ENCODE measurements around the gene TSN.

Gene TSN

GRCh38 chr2:121746071-121746578, 9.3 kb upstream of the TSN start:
- DNase-seq: no peak

GRCh38 chr2:121748202-121748601, 7.2 kb upstream of the TSN start:
- peak; percentile 62 for DNase-seq

GRCh38 chr2:121754851-121755236, 607 bp upstream of the TSN start:
- no peak for DNase-seq

- no peak for DNase-seq
Measured at GRCh38 chr2:121764681-121765228, 9.3 kb downstream of the TSN start.

GRCh38 chr2:121766624-121767023, 11.2 kb downstream of the TSN start:
- no peak for DNase-seq

- no peak for DNase-seq
Measured at GRCh38 chr2:121768143-121768755, 12.8 kb downstream of the TSN start.

GRCh38 chr2:121771976-121772742, 16.7 kb downstream of the TSN start:
- no peak for DNase-seq

GRCh38 chr2:121774235-121774634, 18.8 kb downstream of the TSN start:
- no peak for DNase-seq

- no peak for DNase-seq
Measured at GRCh38 chr2:121776361-121776760, 20.9 kb downstream of the TSN start.

- DNase-seq: no peak
Measured at GRCh38 chr2:121776885-121777698, 21.6 kb downstream of the TSN start.

GRCh38 chr2:121777699-121778058, 22.2 kb downstream of the TSN start:
- DNase-seq: peak; percentile 56

GRCh38 chr2:121778741-121779487, 23.5 kb downstream of the TSN start:
- no peak for DNase-seq

- no peak for DNase-seq
Measured at GRCh38 chr2:121783180-121783579, 27.7 kb downstream of the TSN start.

GRCh38 chr2:121788685-121789084, 33.2 kb downstream of the TSN start:
- DNase-seq: no peak

GRCh38 chr2:121790276-121790956, 35.0 kb downstream of the TSN start:
- peak; percentile 85 for DNase-seq

- DNase-seq: no peak
Measured at GRCh38 chr2:121791290-121791689, 35.8 kb downstream of the TSN start.

- DNase-seq: no peak
Measured at GRCh38 chr2:121791801-121792221, 36.4 kb downstream of the TSN start.

- DNase-seq: no peak
Measured at GRCh38 chr2:121793816-121794215, 38.4 kb downstream of the TSN start.

GRCh38 chr2:121794233-121794632, 38.8 kb downstream of the TSN start:
- DNase-seq: no peak

GRCh38 chr2:121796239-121796638, 40.8 kb downstream of the TSN start:
- DNase-seq: no peak

- DNase-seq: no peak
Measured at GRCh38 chr2:121798617-121799016, 43.2 kb downstream of the TSN start.

GRCh38 chr2:121801916-121802315, 46.5 kb downstream of the TSN start:
- DNase-seq: no peak
